Measurements from ENCODE around the gene RAPGEF4.

The RAPGEF4 gene

DNA sequence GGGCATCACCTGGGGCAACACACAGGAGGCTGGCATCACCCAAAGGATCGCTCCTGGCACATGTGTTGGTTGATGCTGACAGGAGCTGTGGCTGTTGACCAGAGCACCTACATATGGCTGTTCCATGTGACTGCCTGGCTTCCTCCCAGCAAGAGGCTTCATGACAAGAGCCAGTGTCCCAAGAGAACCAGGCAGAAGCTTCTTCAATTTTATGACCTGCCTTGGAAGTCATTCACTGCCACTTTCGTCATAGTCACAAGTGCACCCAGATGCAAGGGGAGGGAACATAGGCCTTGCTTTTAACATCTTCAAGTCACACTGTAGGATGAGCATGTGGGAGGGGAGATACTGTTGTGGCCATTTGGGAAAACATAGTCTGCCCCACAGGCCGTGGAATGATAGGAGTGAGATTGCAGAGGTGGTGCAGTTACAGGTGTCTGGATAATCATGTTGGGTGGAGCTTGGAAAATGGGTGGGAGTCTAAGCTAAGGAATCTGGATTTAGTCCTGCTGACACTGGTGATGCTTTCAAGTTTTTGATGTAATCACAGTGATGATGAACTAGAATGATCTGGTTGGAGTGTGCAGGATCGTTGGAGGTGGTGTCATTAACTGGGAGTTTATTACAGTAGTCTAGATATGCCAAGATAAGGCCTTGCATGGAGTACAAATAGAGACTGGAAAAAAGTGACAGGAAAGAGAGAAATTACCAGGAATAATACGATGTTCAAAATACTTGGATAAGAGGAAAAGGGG is 107.0 kb downstream of the RAPGEF4 start (continued):
- TF ChIP-seq, protein P1, sequence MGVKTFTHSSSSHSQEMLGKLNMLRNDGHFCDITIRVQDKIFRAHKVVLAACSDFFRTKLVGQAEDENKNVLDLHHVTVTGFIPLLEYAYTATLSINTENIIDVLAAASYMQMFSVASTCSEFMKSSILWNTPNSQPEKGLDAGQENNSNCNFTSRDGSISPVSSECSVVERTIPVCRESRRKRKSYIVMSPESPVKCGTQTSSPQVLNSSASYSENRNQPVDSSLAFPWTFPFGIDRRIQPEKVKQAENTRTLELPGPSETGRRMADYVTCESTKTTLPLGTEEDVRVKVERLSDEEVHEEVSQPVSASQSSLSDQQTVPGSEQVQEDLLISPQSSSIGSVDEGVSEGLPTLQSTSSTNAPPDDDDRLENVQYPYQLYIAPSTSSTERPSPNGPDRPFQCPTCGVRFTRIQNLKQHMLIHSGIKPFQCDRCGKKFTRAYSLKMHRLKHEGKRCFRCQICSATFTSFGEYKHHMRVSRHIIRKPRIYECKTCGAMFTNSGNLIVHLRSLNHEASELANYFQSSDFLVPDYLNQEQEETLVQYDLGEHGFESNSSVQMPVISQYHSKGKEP (tag by site-specific recombination; IDR thresholded peaks at IDR 0.05): 0 out of 2 replicates have a peak, but pooled peaks have one; percentile 8
- peak; percentile 83 for TF ChIP-seq ZFHX2 (tag by site-specific recombination; conservative IDR thresholded peaks at IDR 0.05)
- TF ChIP-seq, protein P2, sequence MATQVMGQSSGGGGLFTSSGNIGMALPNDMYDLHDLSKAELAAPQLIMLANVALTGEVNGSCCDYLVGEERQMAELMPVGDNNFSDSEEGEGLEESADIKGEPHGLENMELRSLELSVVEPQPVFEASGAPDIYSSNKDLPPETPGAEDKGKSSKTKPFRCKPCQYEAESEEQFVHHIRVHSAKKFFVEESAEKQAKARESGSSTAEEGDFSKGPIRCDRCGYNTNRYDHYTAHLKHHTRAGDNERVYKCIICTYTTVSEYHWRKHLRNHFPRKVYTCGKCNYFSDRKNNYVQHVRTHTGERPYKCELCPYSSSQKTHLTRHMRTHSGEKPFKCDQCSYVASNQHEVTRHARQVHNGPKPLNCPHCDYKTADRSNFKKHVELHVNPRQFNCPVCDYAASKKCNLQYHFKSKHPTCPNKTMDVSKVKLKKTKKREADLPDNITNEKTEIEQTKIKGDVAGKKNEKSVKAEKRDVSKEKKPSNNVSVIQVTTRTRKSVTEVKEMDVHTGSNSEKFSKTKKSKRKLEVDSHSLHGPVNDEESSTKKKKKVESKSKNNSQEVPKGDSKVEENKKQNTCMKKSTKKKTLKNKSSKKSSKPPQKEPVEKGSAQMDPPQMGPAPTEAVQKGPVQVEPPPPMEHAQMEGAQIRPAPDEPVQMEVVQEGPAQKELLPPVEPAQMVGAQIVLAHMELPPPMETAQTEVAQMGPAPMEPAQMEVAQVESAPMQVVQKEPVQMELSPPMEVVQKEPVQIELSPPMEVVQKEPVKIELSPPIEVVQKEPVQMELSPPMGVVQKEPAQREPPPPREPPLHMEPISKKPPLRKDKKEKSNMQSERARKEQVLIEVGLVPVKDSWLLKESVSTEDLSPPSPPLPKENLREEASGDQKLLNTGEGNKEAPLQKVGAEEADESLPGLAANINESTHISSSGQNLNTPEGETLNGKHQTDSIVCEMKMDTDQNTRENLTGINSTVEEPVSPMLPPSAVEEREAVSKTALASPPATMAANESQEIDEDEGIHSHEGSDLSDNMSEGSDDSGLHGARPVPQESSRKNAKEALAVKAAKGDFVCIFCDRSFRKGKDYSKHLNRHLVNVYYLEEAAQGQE (tag by site-specific recombination; IDR thresholded peaks at IDR 0.05): no peak
- peak; percentile 82 for TF ChIP-seq WT1 (tag by site-specific recombination; IDR thresholded peaks at IDR 0.05)
- TF ChIP-seq, protein P3, sequence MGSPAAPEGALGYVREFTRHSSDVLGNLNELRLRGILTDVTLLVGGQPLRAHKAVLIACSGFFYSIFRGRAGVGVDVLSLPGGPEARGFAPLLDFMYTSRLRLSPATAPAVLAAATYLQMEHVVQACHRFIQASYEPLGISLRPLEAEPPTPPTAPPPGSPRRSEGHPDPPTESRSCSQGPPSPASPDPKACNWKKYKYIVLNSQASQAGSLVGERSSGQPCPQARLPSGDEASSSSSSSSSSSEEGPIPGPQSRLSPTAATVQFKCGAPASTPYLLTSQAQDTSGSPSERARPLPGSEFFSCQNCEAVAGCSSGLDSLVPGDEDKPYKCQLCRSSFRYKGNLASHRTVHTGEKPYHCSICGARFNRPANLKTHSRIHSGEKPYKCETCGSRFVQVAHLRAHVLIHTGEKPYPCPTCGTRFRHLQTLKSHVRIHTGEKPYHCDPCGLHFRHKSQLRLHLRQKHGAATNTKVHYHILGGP (tag by site-specific recombination; IDR thresholded peaks at IDR 0.05): no peak
- 0 out of 2 replicates have a peak, but pooled peaks have one; percentile 26 for TF ChIP-seq ZNF341 (tag by site-specific recombination; IDR thresholded peaks at IDR 0.05; ENCODE audit: low read depth)
- TF ChIP-seq SCRT1 (tag by site-specific recombination; IDR thresholded peaks at IDR 0.05; ENCODE audit: borderline replicate concordance): peak; percentile 66
- TF ChIP-seq KLF7 (tag by site-specific recombination; IDR thresholded peaks at IDR 0.05; ENCODE audit: borderline replicate concordance): no peak
- peak; percentile 78 for TF ChIP-seq SCRT2 (tag by site-specific recombination; IDR thresholded peaks at IDR 0.05)
- TF ChIP-seq SP7 (tag by site-specific recombination; IDR thresholded peaks at IDR 0.05): 0 out of 2 replicates have a peak, but pooled peaks have one; percentile 27
- peak; percentile 33; the same call in 1 of the 2 replicates for TF ChIP-seq FEZF1 (tag by site-specific recombination; IDR thresholded peaks at IDR 0.05)
- TF ChIP-seq ZNF561 (tag by site-specific recombination; IDR thresholded peaks at IDR 0.05; ENCODE audit: borderline replicate concordance): no peak
- no peak for TF ChIP-seq ZNF391 (tag by site-specific recombination; IDR thresholded peaks at IDR 0.05; ENCODE audit: borderline replicate concordance, low read depth)
- no peak for TF ChIP-seq REPIN1 (tag by site-specific recombination; IDR thresholded peaks at IDR 0.05; ENCODE audit: low read depth)
- TF ChIP-seq, protein P4, sequence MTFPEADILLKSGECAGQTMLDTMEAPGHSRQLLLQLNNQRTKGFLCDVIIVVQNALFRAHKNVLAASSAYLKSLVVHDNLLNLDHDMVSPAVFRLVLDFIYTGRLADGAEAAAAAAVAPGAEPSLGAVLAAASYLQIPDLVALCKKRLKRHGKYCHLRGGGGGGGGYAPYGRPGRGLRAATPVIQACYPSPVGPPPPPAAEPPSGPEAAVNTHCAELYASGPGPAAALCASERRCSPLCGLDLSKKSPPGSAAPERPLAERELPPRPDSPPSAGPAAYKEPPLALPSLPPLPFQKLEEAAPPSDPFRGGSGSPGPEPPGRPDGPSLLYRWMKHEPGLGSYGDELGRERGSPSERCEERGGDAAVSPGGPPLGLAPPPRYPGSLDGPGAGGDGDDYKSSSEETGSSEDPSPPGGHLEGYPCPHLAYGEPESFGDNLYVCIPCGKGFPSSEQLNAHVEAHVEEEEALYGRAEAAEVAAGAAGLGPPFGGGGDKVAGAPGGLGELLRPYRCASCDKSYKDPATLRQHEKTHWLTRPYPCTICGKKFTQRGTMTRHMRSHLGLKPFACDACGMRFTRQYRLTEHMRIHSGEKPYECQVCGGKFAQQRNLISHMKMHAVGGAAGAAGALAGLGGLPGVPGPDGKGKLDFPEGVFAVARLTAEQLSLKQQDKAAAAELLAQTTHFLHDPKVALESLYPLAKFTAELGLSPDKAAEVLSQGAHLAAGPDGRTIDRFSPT (tag by site-specific recombination; IDR thresholded peaks at IDR 0.05): no peak
- TF ChIP-seq ZNF629 (tag by site-specific recombination; IDR thresholded peaks at IDR 0.05): peak; percentile 76
- TF ChIP-seq PRDM1 (tag by site-specific recombination; IDR thresholded peaks at IDR 0.05): peak; percentile 55
- TF ChIP-seq ZBTB17 (tag by site-specific recombination; IDR thresholded peaks at IDR 0.05): 0 out of 2 replicates have a peak, but pooled peaks have one; percentile 15
- TF ChIP-seq ZNF777 (tag by site-specific recombination; IDR thresholded peaks at IDR 0.05; ENCODE audit: borderline replicate concordance): no peak
- peak; percentile 84 for TF ChIP-seq OSR2 (tag by site-specific recombination; IDR thresholded peaks at IDR 0.05)
- TF ChIP-seq, protein P5, sequence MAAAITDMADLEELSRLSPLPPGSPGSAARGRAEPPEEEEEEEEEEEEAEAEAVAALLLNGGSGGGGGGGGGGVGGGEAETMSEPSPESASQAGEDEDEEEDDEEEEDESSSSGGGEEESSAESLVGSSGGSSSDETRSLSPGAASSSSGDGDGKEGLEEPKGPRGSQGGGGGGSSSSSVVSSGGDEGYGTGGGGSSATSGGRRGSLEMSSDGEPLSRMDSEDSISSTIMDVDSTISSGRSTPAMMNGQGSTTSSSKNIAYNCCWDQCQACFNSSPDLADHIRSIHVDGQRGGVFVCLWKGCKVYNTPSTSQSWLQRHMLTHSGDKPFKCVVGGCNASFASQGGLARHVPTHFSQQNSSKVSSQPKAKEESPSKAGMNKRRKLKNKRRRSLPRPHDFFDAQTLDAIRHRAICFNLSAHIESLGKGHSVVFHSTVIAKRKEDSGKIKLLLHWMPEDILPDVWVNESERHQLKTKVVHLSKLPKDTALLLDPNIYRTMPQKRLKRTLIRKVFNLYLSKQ (tag by site-specific recombination; IDR thresholded peaks at IDR 0.05; ENCODE audit: borderline replicate concordance): no peak
- TF ChIP-seq ZNF558 (tag by site-specific recombination; IDR thresholded peaks at IDR 0.05): 0 out of 2 replicates have a peak, but pooled peaks have one; percentile 43
- TF ChIP-seq ZNF843 (tag by site-specific recombination; IDR thresholded peaks at IDR 0.05): 0 out of 2 replicates have a peak, but pooled peaks have one; percentile 20
- TF ChIP-seq ZNF529 (tag by site-specific recombination; IDR thresholded peaks at IDR 0.05; ENCODE audit: insufficient replicate concordance): no peak
